GM18907 (cell line): Measurements from ENCODE around the gene SRMS.

ENCODE experiments used
- ATAC-seq: cut with Tn5 transposase; IDR thresholded peaks from one replicate; pipeline ENCODE4 v1.9.1; 2021; ENCODE audit warnings: mild to moderate bottlenecking, moderate library complexity; ENCODE audit not compliant: unreplicated experiment

Gene SRMS

DNA sequence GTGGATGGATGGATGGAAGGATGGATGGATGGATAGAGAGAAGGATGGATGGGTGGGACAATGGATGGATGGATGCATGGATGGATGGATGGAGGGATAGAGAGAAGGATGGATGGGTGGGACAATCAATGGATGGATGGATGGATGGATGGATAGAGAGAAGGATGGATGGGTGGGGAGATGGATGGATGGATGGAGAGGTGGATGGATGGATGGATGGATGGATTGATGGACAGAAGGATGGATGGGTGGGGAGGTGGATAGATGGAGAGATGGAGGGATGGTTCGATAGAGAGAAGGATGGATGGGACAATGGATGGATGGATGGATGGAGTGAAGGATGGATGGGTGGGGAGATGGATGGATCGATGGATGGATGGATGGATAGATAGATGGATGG, 55.0 kb downstream of the SRMS start:
- no peak for ATAC-seq

DNA sequence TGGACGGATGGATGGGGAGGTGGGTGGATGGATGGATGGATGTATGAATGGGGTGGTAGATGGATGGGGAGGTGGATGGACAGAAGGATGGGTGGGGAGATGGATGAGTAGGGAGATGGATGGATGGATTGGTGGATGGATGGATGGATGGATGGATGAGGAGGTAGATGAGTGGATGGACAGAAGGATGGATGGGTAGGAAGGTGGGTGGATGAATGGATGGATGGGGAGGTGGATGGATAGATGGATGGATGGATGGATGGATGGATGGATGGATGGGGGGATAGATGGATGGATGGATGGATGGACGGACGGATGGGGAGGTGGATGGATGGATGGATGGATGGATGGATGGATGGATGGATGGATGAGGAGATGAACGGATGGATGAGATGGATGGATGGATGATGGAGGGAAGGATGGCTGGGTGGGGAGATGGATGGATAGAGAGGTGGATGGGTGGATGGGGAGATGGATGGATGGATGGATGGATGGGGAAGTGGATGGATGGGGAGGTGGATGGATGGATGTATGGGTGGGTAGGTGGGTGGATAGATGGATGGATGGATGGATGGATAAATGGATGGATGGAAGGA, 55.8 kb downstream of the SRMS start:
- no peak for ATAC-seq

DNA sequence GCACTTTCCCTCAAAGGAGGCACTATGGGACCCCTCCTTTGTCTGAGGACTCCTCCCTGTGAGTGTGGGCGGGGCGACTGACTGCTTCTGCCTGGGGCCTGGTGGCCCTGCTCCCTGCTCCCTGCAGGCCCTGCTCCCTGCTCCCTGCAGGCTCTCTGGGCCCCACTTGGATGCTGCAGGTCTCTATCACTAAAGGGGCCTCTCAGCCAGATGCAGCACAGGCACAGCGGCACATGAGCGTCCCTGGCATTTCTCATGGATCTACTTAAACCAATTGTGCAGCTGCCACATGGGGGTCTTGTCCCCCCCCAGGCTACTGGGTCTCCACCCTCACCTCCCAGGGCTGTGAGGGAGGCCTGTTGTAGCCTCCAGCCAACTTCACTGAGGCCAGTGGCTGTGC, 56.5 kb downstream of the SRMS start:
- ATAC-seq = no peak
